Smooth muscle cell (in vitro differentiated cells): ENCODE data around the gene DCANP1. TPM values are rescaled to one million over a fixed set of nuclear protein-coding genes. Genes with fewer than 3 reads are reported as not detected.

Source experiments
- DNase-seq: peaks from one replicate; lab custom pipeline; 2025; ENCODE audit not compliant: unreplicated experiment; lab: John Stamatoyannopoulos, UW
- H2AFZ ChIP-seq: fragments of 200-600 bp; sonication (generic); 2 replicates; pipeline ENCODE4 v1.6.0; 2016; ENCODE audit warnings: antibody characterized with exemption, low read depth, mild to moderate bottlenecking
- H3F3A ChIP-seq: fragments of 200-600 bp; sonication (generic); 2 replicates; pipeline ENCODE4 v1.6.0; 2017; ENCODE audit warnings: antibody characterized with exemption, low read depth
- H3K27ac ChIP-seq: fragments of 200-600 bp; sonication (generic); 2 replicates; pipeline ENCODE4 v1.5.1; 2016; ENCODE audit warnings: low read depth, mild to moderate bottlenecking
- H3K27me3 ChIP-seq: fragments of 200-600 bp; sonication (generic); 2 replicates; pipeline ENCODE4 v1.6.1; 2016; ENCODE audit warnings: low read depth, mild to moderate bottlenecking
- H3K36me3 ChIP-seq: fragments of 200-600 bp; sonication (generic); 2 replicates; pipeline ENCODE4 v1.5.1; 2016; ENCODE audit warnings: low read depth
- H3K4me1 ChIP-seq: fragments of 200-600 bp; sonication (generic); 2 replicates; pipeline ENCODE4 v1.5.1; 2016; ENCODE audit warnings: low read depth
- H3K4me2 ChIP-seq: fragments of 200-600 bp; sonication (generic); 2 replicates; pipeline ENCODE4 v1.6.0; 2016; ENCODE audit warnings: mild to moderate bottlenecking
- H3K4me3 ChIP-seq: fragments of 200-600 bp; sonication (generic); 2 replicates; pipeline ENCODE4 v1.5.1; 2016; ENCODE audit warnings: mild to moderate bottlenecking
- H3K79me2 ChIP-seq: fragments of 200-600 bp; sonication (generic); 2 replicates; pipeline ENCODE4 v1.6.0; 2016; ENCODE audit warnings: low read depth, mild to moderate bottlenecking
- H3K9ac ChIP-seq: fragments of 200-600 bp; sonication (generic); 2 replicates; pipeline ENCODE4 v1.6.0; 2016; ENCODE audit warnings: low read depth
- H3K9me3 ChIP-seq: fragments of 200-600 bp; sonication (generic); replicated peaks from 2 replicates; pipeline ENCODE4 v1.5.1; 2016; ENCODE audit warnings: low read depth
- H4K20me1 ChIP-seq: fragments of 200-600 bp; sonication (generic); 2 replicates; pipeline ENCODE4 v1.6.0; 2016; ENCODE audit warnings: low read depth
- WGBS: methylation state at CpG from one replicate; pipeline ENCODE4 v1.1.7; 2016; ENCODE audit warnings: low lambda C conversion rate; 5-methylcytosine and 5-hydroxymethylcytosine counted together
- polyA plus RNA-seq: library from polyadenylated mRNA; unstranded; fragments of >200 nt; fragmentation: Nextera tagmentation; extraction: Ambion mirVana; gene quantifications from 2 replicates; pipeline ENCODE4 v1.2.1, GENCODE V29; 2016
- total RNA-seq: library from RNA; depleted of rRNA; stranded (reverse); fragments of >200 nt; gene quantifications from 2 replicates; pipeline ENCODE4 v1.2.3, GENCODE V29; 2014
- TF ChIP-seq, protein P1 (sequence below): fragments of 200-600 bp; sonication (generic); IDR thresholded peaks from 2 replicates; pipeline ENCODE4 v1.5.1; 2017; ENCODE audit warnings: borderline replicate concordance, mild to moderate bottlenecking, antibody characterized with exemption; ENCODE audit not compliant: insufficient read depth, poor library complexity, severe bottlenecking

The DCANP1 gene
- total and polyA plus RNA-seq, 2 experiments from 2014 or later: not detected

DNA sequence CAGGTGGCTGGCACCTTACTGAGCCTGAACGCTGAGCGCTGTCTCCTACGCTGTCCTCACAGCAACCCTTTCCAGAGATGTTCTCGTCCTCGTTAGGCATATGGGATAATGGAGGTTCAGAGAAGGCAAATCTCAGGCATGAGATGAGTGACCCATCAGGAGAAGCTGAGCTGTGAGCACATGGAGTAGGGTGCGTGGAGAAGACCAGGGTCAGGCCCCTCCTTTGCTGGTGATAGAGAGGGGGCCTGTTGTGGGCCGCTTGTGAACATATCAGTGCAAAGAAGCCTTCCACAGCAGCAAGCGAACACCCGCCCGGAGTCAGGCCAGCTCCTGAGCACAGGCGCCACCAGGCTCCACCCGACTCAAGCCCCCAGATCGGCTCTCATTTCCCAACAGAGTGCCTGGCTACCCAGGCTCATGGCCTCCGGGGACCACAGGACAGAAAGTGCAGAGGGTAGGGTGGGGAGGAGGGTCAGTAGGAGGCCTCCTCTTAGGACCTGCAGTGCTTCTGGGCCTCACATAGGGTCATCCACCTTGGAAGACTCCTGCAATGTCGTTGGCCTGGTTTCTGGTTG is 20.0 kb upstream of the DCANP1 start:
- Histone ChIP-seq H3K27ac (no peak overlapping the region), H4K20me1 (no peaks in the 10 kb centered on the region), H3F3A (no peaks in the 10 kb centered on the region), H3K79me2 (no peaks in the 10 kb centered on the region), H3K9ac (no peak overlapping the region), H3K4me2 (peak overlapping the region; percentile 84), H3K36me3 (no peaks in the 10 kb centered on the region), H3K9me3 (no peaks in the 10 kb centered on the region), H3K4me3 (no peak overlapping the region), H3K4me1 (peaks cover 5% of the 10 kb centered on the region), H3K27me3 (peaks cover 59% of the 10 kb centered on the region), H2AFZ (no peak overlapping the region)
- WGBS: 70% methylated on average over 15 of the region's 15 CpGs
- TF ChIP-seq, protein P1, sequence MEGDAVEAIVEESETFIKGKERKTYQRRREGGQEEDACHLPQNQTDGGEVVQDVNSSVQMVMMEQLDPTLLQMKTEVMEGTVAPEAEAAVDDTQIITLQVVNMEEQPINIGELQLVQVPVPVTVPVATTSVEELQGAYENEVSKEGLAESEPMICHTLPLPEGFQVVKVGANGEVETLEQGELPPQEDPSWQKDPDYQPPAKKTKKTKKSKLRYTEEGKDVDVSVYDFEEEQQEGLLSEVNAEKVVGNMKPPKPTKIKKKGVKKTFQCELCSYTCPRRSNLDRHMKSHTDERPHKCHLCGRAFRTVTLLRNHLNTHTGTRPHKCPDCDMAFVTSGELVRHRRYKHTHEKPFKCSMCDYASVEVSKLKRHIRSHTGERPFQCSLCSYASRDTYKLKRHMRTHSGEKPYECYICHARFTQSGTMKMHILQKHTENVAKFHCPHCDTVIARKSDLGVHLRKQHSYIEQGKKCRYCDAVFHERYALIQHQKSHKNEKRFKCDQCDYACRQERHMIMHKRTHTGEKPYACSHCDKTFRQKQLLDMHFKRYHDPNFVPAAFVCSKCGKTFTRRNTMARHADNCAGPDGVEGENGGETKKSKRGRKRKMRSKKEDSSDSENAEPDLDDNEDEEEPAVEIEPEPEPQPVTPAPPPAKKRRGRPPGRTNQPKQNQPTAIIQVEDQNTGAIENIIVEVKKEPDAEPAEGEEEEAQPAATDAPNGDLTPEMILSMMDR: no peak
- no peak for DNase-seq

GRCh38 chr5:135466178-135467050 is 19.3 kb upstream of the DCANP1 start:
- Histone ChIP-seq H3K4me3 (peak overlapping the region; percentile 44), H3K27me3 (peaks cover 51% of the 10 kb centered on the region)
- 14% methylated on average over 43 of the region's 43 CpGs for WGBS

GRCh38 chr5:135465391-135466122 is 18.4 kb upstream of the DCANP1 start:
- peaks cover 43% of the 10 kb centered on the region for H3K27me3 ChIP-seq
- H3K4me3 ChIP-seq: no peak overlapping the region
- no peaks in the 10 kb centered on the region for H4K20me1 ChIP-seq
- peaks cover 5% of the 10 kb centered on the region for H3K4me1 ChIP-seq
- H3K9me3 ChIP-seq: no peaks in the 10 kb centered on the region
- no peaks in the 10 kb centered on the region for H3K79me2 ChIP-seq
- H3K9ac ChIP-seq: no peak overlapping the region
- H3F3A ChIP-seq: no peaks in the 10 kb centered on the region
- H2AFZ ChIP-seq: peak overlapping the region; percentile 55
- DNase-seq: no peak
- TF ChIP-seq, protein P1: no peak
- no peak overlapping the region for H3K27ac ChIP-seq
- H3K36me3 ChIP-seq: no peaks in the 10 kb centered on the region
- peak overlapping the region; percentile 84 for H3K4me2 ChIP-seq
- 65% methylated on average over 12 of the region's 12 CpGs for WGBS

More at GRCh38 chr5:135466178-135467050, 19.3 kb upstream of the DCANP1 start:
- TF ChIP-seq, protein P1: peak; percentile 89
- Histone ChIP-seq H3F3A (no peaks in the 10 kb centered on the region), H3K36me3 (no peaks in the 10 kb centered on the region), H3K9me3 (no peaks in the 10 kb centered on the region), H2AFZ (peak overlapping the region; percentile 88), H3K79me2 (no peaks in the 10 kb centered on the region), H3K4me2 (peak overlapping the region; percentile 84), H3K9ac (no peak overlapping the region), H4K20me1 (no peaks in the 10 kb centered on the region), H3K4me1 (peaks cover 5% of the 10 kb centered on the region), H3K27ac (no peak overlapping the region)
- DNase-seq: peak; percentile 62
